KG1 (cell line): ENCODE data around the gene SIAH2.
A peak's percentile ranks its signal among the peaks of the same experiment; 100 is the strongest.
"Not testable (repeated sequence)": the region's sequence is repeated elsewhere in the genome, so short reads cannot be mapped to it uniquely, and the experiment has no call there.

Experiments
- DNase-seq: peaks from one replicate; lab custom pipeline; 2025; lab: John Stamatoyannopoulos, UW

Gene SIAH2

DNA sequence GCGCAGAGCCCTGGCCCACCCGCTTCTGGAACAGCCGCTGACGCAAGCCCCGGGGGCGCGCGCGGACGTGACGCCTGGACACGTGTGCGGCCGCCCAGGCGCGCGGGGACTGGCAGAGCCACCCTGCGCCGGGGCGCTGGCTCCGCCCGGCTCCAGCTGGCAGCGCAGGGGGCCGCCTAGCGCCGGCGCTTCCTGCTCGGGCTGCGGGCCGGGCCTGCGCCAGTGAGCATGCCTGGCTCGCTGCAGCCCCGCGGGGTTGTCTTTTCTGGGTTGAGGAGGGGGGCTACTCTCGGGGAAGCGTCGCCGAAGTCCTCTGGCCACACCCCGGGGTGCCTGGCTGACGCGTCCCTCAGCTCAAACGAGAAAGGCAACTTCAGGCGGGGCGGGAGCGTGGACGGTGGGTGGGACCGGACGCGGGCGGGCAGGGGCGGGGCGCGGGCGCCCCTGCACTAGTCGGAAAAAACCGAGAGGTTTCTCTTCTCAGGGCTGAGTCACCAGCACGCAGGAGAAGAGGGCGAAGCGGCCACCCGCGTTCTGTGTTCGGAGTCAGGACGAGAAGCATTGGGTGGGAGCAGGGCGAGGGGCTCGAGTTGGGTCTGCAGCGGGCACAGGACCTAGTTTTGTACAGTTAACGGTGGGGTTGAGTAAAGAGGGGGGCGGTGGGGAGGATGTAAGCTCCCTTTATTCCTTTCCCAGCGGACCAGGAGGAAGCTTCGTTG is at the start of gene SIAH2:
Gene SIAH2, minus strand, starts transcription at position 48 of the 719 bp plus-strand sequence. CDS start 320 bp downstream, outside the sequence.
- DNase-seq = peak; percentile 98

- DNase-seq = no peak
Measured at GRCh38 chr3:150811984-150812383, 49.0 kb upstream of the SIAH2 start.

DNA sequence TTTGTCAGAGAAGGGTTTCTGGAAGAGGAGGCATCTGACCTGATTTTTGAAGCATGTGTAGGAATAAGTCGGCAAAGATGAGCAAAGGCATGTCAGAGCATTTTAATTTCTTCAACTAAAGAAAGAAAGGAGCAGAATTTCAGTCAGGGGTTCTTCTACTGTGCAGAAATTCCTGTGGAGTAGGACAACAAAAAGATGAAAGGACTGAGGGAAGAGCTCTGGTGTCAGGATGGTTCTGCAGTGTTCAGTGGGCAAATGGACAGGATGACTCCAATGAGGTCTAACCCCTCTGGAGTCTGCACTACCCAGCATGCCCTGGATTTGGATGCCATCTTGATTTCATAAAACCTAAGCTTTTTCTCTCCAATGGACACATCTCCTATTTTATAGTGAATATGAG is 47.7 kb upstream of the SIAH2 start:
- DNase-seq = no peak

DNA sequence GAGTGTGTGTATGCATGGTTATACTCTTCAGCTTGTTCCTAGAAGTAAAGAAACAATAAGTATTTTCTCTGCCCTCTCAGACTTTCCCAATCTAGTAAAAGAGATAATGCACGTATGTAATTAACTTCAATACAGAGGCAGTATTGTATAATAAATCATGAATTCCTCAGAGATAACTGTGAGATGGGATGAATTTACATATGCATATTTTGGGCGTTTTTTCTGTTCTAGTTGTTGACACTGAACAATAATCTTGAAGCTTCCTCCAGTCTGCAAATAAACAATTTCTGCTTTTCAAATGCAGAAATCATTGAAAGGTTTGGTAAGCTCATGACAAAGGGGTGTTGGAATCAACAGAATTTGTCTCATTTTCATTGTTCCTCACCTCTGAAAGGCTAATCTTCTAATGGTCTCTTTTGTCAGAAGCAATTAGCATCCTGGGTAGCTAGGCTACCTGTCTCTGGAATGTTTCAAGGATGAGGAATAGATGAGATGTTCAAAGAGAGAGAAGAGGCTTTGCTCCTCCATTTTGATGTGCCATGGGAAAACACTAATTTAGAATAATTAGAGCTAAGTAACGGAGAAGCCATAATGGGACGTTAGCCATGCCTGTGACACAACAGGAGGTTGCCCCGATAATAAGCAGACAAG is 43.3 kb upstream of the SIAH2 start:
- no peak for DNase-seq

DNA sequence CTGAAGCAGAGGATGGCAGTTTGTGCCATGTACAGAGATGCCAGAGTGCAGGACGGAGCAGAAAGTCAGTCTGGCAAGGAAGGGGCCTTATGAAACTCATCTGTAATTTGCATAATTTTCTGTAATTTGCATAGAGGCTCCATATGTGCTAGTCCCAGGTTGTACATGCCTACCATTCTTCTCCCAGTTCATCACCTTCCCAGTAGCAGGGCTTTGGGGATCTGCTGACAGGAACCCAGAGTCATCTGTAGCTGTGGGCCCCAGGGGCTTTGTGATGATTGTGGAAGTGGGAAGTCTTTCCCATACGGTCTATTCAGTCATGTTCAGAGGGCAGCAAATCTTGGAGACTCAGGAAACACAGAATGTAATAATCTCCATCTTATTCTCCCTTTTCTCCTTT is 42.4 kb upstream of the SIAH2 start:
- no peak for DNase-seq

DNA sequence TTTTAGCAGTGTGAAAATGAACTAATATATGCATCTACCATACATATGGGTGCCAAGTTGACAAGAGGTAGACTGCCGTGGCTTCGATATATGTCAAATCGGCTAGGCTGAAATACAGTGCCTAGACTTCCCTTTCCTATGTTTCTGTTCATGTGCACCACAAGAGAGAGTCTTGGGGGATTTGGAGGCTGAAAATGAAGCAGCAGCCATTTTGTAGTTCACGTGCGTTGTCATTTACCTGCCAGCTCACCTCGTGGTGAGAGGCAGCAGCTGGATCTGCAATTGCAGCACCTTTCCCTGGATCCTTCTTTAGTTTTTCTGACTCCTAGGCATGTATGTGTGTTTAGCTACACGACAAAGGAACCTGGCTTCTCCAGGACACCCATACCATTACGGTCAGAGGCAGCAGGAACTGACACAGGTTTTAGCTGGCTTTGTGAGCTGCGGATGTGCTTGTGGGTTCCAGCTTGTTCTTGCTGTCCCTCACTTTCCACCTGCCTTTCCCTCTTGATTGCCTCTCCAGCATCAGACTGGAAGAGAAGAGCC is 40.5 kb upstream of the SIAH2 start:
- DNase-seq = no peak

- no peak for DNase-seq
Measured at GRCh38 chr3:150800722-150801121, 37.8 kb upstream of the SIAH2 start.

GRCh38 chr3:150798122-150798618 is 35.2 kb upstream of the SIAH2 start:
- DNase-seq = no peak

GRCh38 chr3:150797155-150797554 is 34.2 kb upstream of the SIAH2 start:
- DNase-seq = no peak

DNA sequence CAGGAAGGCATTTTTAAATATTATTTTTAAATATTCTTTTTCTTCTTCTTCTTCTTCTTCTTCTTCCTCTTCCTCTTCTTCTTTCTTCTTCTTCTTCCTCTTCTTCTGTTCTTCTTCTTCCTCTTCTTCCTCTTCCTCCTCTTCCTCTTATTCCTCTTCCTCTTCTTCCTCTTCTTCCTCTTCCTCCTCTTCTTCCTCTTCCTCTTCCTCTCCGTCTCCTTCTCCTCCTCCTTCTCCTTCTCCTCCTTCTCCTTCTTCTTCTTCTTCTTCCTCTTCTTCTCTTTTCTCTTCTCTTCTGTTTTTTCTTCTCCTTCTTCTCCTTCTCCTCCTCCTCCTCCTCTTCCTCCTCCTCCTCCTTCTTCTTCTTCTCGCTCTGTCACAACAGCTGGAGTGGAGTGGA is 33.6 kb upstream of the SIAH2 start:
- DNase-seq = not testable (repeated sequence)

- DNase-seq = no peak
Measured at GRCh38 chr3:150793641-150794040, 30.7 kb upstream of the SIAH2 start.

DNA sequence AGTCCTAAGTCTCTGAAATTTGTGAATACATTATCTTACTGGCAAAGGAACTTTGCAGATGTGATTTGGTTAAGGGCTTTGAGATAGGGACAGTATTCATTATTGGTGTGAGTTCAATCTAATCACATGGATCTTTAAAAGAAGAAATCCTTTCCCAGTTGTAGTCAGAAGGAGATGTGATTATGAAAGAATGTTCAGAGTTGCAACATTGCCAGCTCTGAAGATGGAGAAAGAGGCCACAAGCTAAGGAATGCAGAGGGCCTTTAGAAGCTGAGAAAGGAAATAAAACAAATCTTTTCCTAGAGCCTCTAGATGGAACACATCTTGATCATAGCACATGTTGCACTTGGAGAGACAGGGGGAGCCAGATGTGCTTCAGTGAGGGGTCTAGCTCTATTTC is 27.7 kb upstream of the SIAH2 start:
- no peak for DNase-seq

- no peak for DNase-seq
Measured at GRCh38 chr3:150789451-150789850, 26.5 kb upstream of the SIAH2 start.

DNA sequence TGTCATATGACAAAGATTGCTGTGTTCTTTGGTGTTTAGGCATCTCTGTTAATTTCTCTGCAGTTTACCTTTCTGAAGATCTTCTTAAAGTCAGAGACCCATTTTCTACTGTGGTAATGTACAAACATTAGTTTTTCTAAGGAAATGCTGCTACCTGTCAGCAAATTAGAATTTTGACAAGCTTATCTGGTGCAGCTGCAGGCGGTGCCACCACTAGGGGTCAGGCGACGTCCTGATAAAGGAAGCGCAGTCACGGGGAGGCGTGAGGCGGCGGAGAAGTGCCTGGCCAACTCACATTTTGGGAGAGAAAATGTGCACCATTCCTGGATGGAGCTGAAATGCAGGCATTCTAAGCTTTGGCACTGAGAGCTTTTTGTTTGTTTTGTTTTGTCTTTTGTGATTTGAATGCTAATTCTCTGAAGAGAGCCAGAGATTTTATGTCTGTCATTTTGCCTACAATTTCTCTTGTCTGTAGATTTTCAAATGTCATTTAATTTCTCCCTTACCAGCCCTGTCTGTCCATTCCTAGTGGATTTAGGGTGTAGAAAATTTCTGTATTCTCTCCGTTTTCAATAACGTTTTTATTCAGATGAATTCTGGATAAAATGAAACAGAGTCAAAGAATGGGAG is 24.9 kb upstream of the SIAH2 start:
- DNase-seq = peak; percentile 36

DNA sequence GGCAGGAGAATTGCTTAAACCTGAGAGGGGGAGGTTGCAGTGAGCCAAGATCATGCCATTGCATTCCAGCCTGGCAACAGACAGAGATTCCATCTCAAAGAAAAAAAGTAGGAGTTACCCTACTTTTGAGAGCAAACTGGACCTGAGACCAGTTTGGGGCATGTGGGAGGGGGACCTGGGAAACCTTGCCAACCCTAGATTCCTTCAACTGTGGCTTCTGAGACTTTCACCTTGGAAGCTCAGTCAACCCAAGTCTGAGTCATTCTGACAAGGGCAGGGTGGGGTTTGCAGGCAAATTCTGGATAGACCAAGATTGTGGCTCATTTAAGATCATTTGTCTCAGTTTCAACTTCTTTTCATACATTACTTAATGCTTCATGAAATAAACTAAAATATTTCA is 23.8 kb upstream of the SIAH2 start:
- DNase-seq = no peak

- no peak for DNase-seq
Measured at GRCh38 chr3:150784747-150785125, 21.8 kb upstream of the SIAH2 start.

DNA sequence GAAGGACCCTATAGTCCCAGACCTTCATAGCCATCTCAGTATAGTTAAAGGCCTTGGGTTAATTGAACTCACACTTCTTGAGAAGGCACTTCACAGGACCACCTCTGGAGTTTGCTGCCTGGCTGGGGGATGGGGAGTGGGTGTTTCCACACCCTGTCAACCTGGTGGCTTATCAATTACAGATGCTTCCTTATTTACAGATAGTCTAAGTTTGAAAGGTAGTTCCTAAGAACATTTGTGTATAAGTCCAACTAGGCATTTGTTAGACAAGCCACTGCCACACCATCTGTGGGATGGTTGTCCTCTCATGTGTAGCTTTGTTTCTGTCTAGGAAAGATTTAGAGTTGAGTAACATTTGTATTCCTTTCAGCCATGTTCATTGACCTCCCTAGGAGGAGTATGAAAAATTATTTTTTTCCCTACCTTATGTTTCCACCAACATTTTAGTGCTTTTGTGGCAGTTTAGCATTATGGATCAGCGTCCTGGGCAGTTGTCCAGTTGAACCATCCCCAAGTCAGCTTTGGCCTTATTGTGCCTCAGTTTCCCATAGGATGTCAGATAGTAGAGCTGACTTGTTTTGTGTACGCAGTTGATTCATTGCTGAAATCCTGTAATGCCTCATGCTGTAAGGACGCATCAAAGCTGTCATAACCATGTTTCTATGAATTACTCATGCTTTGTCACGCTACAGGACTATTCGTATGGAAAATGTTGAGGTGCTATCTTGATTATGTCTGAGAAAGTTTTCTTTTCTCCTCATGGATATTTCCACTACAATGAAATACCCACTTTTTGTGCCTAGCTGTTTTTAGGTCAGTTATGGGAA is 21.2 kb upstream of the SIAH2 start:
- DNase-seq = no peak

DNA sequence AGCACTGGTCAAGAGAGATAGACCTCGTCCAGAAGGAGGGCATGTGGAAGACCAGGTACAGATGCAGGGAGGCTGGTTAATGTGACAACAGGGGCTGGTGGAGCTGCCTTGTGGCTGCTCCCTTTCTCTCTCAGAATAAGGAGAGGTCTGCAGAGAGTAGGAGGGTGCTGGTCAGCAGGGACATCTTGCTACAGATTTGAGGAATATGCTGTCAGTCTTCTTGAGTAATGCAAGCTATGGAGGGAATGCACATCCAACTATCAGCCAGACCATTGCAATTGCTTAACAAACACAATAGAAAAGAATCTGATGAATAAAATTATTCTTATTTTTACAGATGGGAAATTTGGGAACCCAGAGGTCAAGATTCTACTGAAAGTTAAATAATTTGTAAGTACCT is 20.3 kb upstream of the SIAH2 start:
- no peak for DNase-seq

- DNase-seq = no peak
Measured at GRCh38 chr3:150779402-150779858, 16.5 kb upstream of the SIAH2 start.

- no peak for DNase-seq
Measured at GRCh38 chr3:150778793-150779401, 15.9 kb upstream of the SIAH2 start.

DNA sequence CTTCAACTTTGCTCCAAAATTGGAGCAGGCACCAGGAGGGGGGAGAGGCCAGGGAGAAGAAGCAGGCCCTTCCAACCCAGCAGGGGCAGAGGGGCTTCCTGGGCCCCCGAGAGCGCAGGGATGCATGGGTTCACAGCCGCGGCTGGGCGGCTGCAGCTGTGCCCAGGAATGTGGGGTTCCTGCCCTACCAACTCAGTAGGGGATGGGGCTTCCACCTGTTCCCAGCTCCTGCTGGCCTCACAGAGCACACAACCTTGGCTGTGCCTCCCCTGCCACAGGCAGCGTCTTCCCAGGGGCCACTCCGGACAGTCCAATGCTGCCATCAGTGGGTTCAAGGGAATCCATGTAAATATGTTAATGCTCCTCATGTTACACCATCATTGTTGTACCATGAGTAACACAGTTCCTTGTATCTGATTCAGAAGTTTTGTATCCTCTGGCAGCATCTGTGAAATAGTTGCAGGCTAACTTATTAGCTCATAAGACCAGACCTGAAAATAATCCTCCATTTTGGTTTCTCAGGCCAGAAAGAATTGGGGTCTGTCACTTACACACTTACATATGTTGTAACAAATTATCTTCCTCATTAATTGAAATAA is 12.1 kb upstream of the SIAH2 start:
- DNase-seq = no peak
